HG02870 (cell line): ENCODE results near the gene PLAC8L1.

ENCODE experiments used
- ATAC-seq: cut with Tn5 transposase; IDR thresholded peaks from one replicate; pipeline ENCODE4 v1.9.1; 2021; ENCODE audit warnings: mild to moderate bottlenecking, moderate library complexity; ENCODE audit not compliant: unreplicated experiment

Gene PLAC8L1

DNA sequence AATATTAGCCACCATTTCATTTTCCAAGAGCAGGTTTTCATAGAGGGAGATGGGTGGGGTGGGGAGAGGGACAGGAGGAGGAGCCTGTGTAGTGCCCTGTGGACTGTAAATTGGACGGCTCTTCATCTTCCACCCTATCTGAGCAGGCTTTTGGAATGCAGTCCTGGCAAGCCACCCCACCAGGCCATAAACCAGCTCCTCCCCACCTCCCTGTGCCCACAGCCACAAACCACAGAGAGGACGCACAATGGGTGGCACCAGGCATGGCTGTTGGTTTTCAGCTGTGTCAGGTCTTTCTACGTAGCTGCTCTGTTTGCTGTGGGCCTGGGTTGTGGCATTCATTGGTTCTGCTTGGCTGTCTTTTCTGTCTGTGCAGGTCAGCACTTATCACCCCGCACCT, 58.0 kb downstream of the PLAC8L1 start:
- ATAC-seq = no peak

DNA sequence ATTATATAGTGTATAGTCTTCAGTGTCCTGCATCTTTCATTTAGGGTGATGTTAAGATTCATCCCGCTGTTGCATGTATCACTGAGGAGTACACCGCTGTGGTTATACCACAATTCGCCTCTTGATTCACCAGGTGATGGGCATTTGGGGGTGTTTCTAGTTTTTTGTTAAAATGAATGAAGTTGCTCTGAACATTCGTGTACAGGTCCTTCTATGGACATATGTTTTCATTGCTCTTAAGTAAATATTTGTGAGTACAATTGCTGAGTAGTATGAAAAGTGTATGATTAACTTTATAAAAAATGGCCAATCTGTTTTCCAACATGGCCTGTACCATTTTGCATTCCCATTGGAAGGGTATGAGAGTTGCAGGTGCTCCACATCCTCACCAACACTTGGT, 61.7 kb downstream of the PLAC8L1 start:
- no peak for ATAC-seq

- no peak for ATAC-seq
These were observed 62.6 kb downstream of the PLAC8L1 start for GRCh38 chr5:146042628-146043279.

DNA sequence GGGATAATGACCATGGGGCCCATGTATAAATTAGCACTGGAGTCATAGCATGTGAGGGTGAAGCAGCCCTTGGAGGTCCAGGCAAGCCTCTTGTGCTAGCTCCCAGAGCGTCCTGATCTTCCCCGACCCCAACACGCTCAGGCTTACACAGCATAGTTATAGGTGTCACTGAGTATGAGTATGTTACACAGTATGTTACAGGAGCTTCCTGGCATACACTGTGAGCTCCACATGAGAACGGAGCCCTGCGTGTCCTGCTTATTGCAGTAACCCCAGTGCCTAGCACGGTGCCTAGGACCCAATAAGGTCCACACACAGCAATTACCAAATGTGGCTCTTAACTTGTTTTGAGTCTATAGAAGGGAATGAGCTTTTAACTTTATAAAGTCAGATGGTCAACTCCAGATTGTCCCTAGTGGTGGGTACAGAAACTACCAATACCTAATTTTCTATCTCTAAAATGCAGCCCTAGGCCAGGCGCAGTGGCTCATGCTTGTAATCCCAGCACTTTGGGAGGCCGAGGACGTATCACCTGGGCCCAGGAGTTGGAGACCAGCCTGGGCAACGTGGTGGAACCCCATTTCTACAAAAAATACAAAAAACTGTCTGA, 64.1 kb downstream of the PLAC8L1 start:
- peak; percentile 78 for ATAC-seq

GRCh38 chr5:146040527-146040926, 64.8 kb downstream of the PLAC8L1 start:
- ATAC-seq = no peak

DNA sequence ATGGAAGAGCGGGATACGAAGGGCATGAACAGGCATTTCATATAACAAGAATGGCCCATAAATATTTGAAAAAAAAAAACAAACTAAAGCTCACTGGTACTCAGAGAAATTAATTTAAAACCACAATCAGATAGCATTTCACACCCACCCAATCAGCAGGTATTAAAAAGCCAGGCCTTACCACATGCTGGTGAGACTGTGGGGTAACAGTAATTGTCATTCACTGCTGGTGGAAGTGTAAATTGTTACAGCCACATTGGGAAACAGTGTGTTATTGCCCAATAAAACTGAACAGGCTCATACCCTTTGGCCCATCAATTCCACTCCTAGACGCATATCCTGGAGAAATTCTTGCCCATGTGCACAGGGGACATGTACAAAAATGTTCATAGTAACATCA, 66.0 kb downstream of the PLAC8L1 start:
- no peak for ATAC-seq

DNA sequence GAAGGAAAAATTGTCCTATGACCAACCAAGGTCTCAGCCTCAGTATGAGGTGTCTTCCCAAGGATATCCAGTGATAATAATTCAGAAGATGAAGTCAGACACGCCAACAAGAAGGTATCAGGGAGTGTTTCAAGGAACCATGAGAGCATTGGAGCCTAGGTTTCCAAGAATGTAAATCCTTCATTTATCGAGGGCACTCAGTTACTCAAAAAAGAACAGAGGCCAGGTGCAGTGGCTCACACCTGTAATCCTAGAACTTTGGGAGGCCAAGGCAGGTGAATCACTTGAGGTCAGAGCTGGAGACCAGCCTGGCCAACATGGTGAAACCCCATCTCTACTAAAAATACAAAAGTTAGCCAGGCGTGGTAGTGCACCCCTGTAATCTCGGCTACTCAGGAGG, 70.8 kb downstream of the PLAC8L1 start:
- no peak for ATAC-seq
